ENCODE results near the gene COL25A1.

GRCh38 chr4:108920395-108921087 is 381.9 kb downstream of the COL25A1 start:
- TF ChIP-seq CTCF (IDR thresholded peaks at IDR 0.05) (no peak), POLR2A (IDR thresholded peaks at IDR 0.05) (no peak)
